GM12878 (cell line): ENCODE data around the gene OR6Y1. TPM values are rescaled to one million over a fixed set of nuclear protein-coding genes. Genes with fewer than 3 reads are reported as not detected.

Experiments used
- ATAC-seq: fragments of 200-7000 bp; cut with Tn5 transposase; 3 replicates; pipeline ENCODE4 v1.9.1; 2020; ENCODE audit warnings: mild to moderate bottlenecking, moderate library complexity
- Bru-seq: library from RNA; stranded (reverse); fragments of 400-500 nt; gene quantifications from one replicate; lab custom pipeline; 2021; lab: Mats Ljungman, UMichigan
- BruChase-seq, 2 experiments: library from RNA; stranded (reverse); fragments of 400-500 nt; gene quantifications; one replicate each; lab custom pipeline; 2021; lab: Mats Ljungman, UMichigan
- BruUV-seq: library from RNA; stranded (reverse); fragments of 400-500 nt; replicated peaks from 2 replicates; lab custom pipeline; 2021; lab: Mats Ljungman, UMichigan
- CTCF ChIA-PET: fragments of 300-600 bp; sonication (Branson Sonifier 250); formaldehyde crosslinking; extraction: SDS; loops from one replicate; lab custom pipeline; 2021; ENCODE audit warnings: inconsistent platforms; lab: Yijun Ruan, JAX
- POLR2A ChIA-PET: fragments of 350-600 bp; formaldehyde crosslinking; extraction: SDS; loops from one replicate; lab custom pipeline; 2021; ENCODE audit warnings: inconsistent platforms; lab: Charles Lee
- RAD21 ChIA-PET: fragments of 300-600 bp; sonication (Branson Sonifier 250); formaldehyde crosslinking; loops from one replicate; lab custom pipeline; 2023; ENCODE audit warnings: antibody characterized with exemption; ENCODE audit not compliant: unreplicated experiment; lab: Charles Lee
- SMC1A ChIA-PET: fragments of 300-600 bp; sonication (Branson Sonifier 250); formaldehyde crosslinking; loops from one replicate; lab custom pipeline; 2023; ENCODE audit not compliant: unreplicated experiment, uncharacterized antibody; lab: Charles Lee
- DNase-seq: peaks from one replicate; pipeline ENCODE4 v3.0.0-alpha.2; 2011; ENCODE audit warnings: low read depth, low spot score
- FAIRE-seq: peaks from 3 replicates; lab custom pipeline; 2011; peaks lifted over from hg19 to GRCh38; lab: Jason Lieb, UNC
- H2AFZ ChIP-seq: 2 replicates; pipeline ENCODE4 v1.6.0; 2011; ENCODE audit warnings: low read depth, low read length, control low read depth; ENCODE audit not compliant: control insufficient read depth
- H3K27ac ChIP-seq: 2 replicates; pipeline ENCODE4 v1.5.1; 2011; ENCODE audit warnings: control low read depth; ENCODE audit not compliant: control insufficient read depth, insufficient read depth
- H3K27me3 ChIP-seq, 2 experiments: replicated peaks in 1 of 2; 2 replicates each; pipeline versions ENCODE4 v1.6.0 to v1.6.1; 2011; ENCODE audit warnings: low read length in 1 of 2; ENCODE audit not compliant: control insufficient read depth in 2 of 2, insufficient read depth in 2 of 2
- H3K36me3 ChIP-seq, 2 experiments: 2 replicates each; pipeline ENCODE4 v1.5.1; 2011; ENCODE audit warnings: low read length in 1 of 2; ENCODE audit not compliant: control insufficient read depth in 2 of 2, insufficient read depth in 2 of 2
- H3K4me1 ChIP-seq: 2 replicates; pipeline ENCODE4 v1.6.1; 2011; ENCODE audit warnings: mild to moderate bottlenecking, low read length, moderate library complexity, mixed read lengths; ENCODE audit not compliant: control insufficient read depth, insufficient read depth
- H3K4me2 ChIP-seq: 2 replicates; pipeline ENCODE4 v1.6.0; 2011; ENCODE audit warnings: control low read depth; ENCODE audit not compliant: control insufficient read depth, insufficient read depth
- H3K4me3 ChIP-seq: fragments of 200-600 bp; sonication (generic); 2 replicates; pipeline ENCODE4 v1.5.1; 2016
- H3K79me2 ChIP-seq: 2 replicates; pipeline ENCODE4 v1.6.0; 2011; ENCODE audit warnings: low read length; ENCODE audit not compliant: control insufficient read depth, insufficient read depth
- H3K9ac ChIP-seq: 2 replicates; pipeline ENCODE4 v1.8.0; 2011; ENCODE audit warnings: low read length, control low read depth, mixed read lengths; ENCODE audit not compliant: control insufficient read depth, insufficient read depth
- H3K9me3 ChIP-seq: replicated peaks from 3 replicates; pipeline ENCODE4 v1.5.1; 2011; ENCODE audit warnings: mild to moderate bottlenecking, low read length; ENCODE audit not compliant: control insufficient read depth, insufficient read depth
- H4K20me1 ChIP-seq: 2 replicates; pipeline ENCODE4 v1.6.0; 2011; ENCODE audit not compliant: control insufficient read depth, insufficient read depth
- BMI1 ChIP-seq: fragments of 450-650 bp; IDR thresholded peaks from 2 replicates; pipeline ENCODE4 v1.6.1; 2016; ENCODE audit warnings: mild to moderate bottlenecking, moderate library complexity, borderline replicate concordance
- CEBPB ChIP-seq, 2 experiments: fragments of 150-350 bp in 1 of 2; IDR thresholded peaks; 2 replicates each; pipeline ENCODE4 v1.6.1; 2012 to 2014; ENCODE audit warnings: low read depth in 2 of 2, low read length in 2 of 2, borderline replicate concordance in 1 of 2, inconsistent platforms in 1 of 2
- CREB1 ChIP-seq: IDR thresholded peaks from 2 replicates; pipeline ENCODE4 v1.6.1; 2012; ENCODE audit warnings: low read depth, mild to moderate bottlenecking, inconsistent platforms
- ESRRA ChIP-seq: IDR thresholded peaks from 2 replicates; pipeline ENCODE4 v1.6.1; 2012; ENCODE audit warnings: mild to moderate bottlenecking, low read length, improper control_type of control experiment
- FOXK2 ChIP-seq: fragments of 450-650 bp; IDR thresholded peaks from 2 replicates; pipeline ENCODE4 v1.6.1; 2017; ENCODE audit warnings: mild to moderate bottlenecking, moderate library complexity
- HCFC1 ChIP-seq: fragments of 150-350 bp; IDR thresholded peaks from 2 replicates; pipeline ENCODE4 v1.6.1; 2014; ENCODE audit warnings: low read length
- IRF4 ChIP-seq: IDR thresholded peaks from 2 replicates; pipeline ENCODE4 v1.6.1; 2011; ENCODE audit warnings: low read depth, low read length
- JUNB ChIP-seq: IDR thresholded peaks from 2 replicates; pipeline ENCODE4 v1.6.1; 2016; ENCODE audit warnings: antibody characterized with exemption, mild to moderate bottlenecking
- JUND ChIP-seq: IDR thresholded peaks from 2 replicates; pipeline ENCODE4 v1.6.1; 2012; ENCODE audit warnings: low read depth, mild to moderate bottlenecking, low read length, improper control_type of control experiment, moderate library complexity
- MTA3 ChIP-seq: IDR thresholded peaks from 2 replicates; pipeline ENCODE4 v1.6.1; 2012; ENCODE audit warnings: low read length, inconsistent platforms, borderline replicate concordance
- POLR2A ChIP-seq: IDR thresholded peaks from 2 replicates; pipeline ENCODE4 v1.6.1; 2011; ENCODE audit warnings: low read depth, mild to moderate bottlenecking, low read length
- POU2F2 ChIP-seq: IDR thresholded peaks from 3 replicates; pipeline ENCODE4 v1.6.1; 2011; ENCODE audit warnings: low read depth, mild to moderate bottlenecking, low read length, borderline replicate concordance
- SIX5 ChIP-seq: IDR thresholded peaks from 2 replicates; pipeline ENCODE4 v1.6.1; 2011; ENCODE audit warnings: mild to moderate bottlenecking, low read depth, low read length, moderate library complexity; ENCODE audit not compliant: severe bottlenecking
- SMAD1 ChIP-seq: fragments of 450-650 bp; IDR thresholded peaks from 2 replicates; pipeline ENCODE4 v1.6.1; 2018; ENCODE audit warnings: mild to moderate bottlenecking, low read depth; ENCODE audit not compliant: partially characterized antibody
- SUZ12 ChIP-seq: fragments of 200-600 bp; sonication (generic); IDR thresholded peaks from one replicate; pipeline ENCODE4 v1.6.1; 2018; ENCODE audit warnings: antibody characterized with exemption, mild to moderate bottlenecking; ENCODE audit not compliant: unreplicated experiment
- TARDBP ChIP-seq: IDR thresholded peaks from 2 replicates; pipeline ENCODE4 v1.6.1; 2016; ENCODE audit warnings: borderline replicate concordance
- TBL1XR1 ChIP-seq: IDR thresholded peaks from 2 replicates; pipeline ENCODE4 v1.6.1; 2012; ENCODE audit warnings: low read depth, low read length, improper control_type of control experiment
- TCF3 ChIP-seq: IDR thresholded peaks from 2 replicates; pipeline ENCODE4 v1.6.1; 2012; ENCODE audit warnings: low read depth, mild to moderate bottlenecking, low read length, borderline replicate concordance; ENCODE audit not compliant: insufficient read depth
- WGBS: methylation state at CpG from one replicate; pipeline ENCODE4 v1.1.6; 2016; ENCODE audit warnings: low lambda C conversion rate; ENCODE audit not compliant: insufficient replicate concordance, insufficient coverage; ENCODE audit errors: missing lambda C conversion rate; 5-methylcytosine and 5-hydroxymethylcytosine counted together
- in situ Hi-C: fragments of 300-500 bp; cut with MboI; formaldehyde crosslinking; loops from 9 replicates; pipeline ENCODE4 v1.14.3; 2018; ENCODE audit warnings: mixed read lengths
- intact Hi-C: fragments of 100-400 bp; cut with micrococcal nuclease; formaldehyde crosslinking; loops from one replicate; pipeline ENCODE4 v1.14.2; 2022; ENCODE audit not compliant: unreplicated experiment
- long read RNA-seq, 2 experiments: library from polyadenylated mRNA; unstranded; transcript quantifications; one replicate each; pipeline ENCODE4 v2.0.0, GENCODE V29; 2019 to 2020
- polyA minus RNA-seq, 3 experiments: library from RNA; depleted of rRNA, polyadenylated mRNA; stranded (reverse); fragments of >200 nt; gene quantifications; 2 replicates each; pipeline ENCODE4 v1.2.3, GENCODE V29; 2011
- polyA plus RNA-seq, 11 experiments: library from polyadenylated mRNA; depleted of rRNA in 4 of 11; unstranded in 6 of 11; stranded (reverse) in 5 of 11; fragments of >200 nt; fragmentation: Nextera tagmentation in 4 of 11; fragmentation: Illumina TruSeq in 1 of 11; extraction: Ambion mirVana in 4 of 11; extraction: Trizol in 1 of 11; gene quantifications; 1 replicate in 1 of 11; 2 replicates in 10 of 11; pipeline versions ENCODE4 v1.2.1 to v1.2.3, GENCODE V29; 2011 to 2016; ENCODE audit warnings: inconsistent platforms in 2 of 11, missing spikeins in 2 of 11, low read depth in 1 of 11
- total RNA-seq, 4 experiments: library from RNA; depleted of rRNA in 3 of 4; stranded (reverse); fragments of >200 nt in 3 of 4; fragmentation: Illumina TruSeq in 1 of 4; extraction: Trizol in 1 of 4; gene quantifications; 2 replicates each; pipeline versions ENCODE4 v1.2.1 to v1.2.3, GENCODE V29; 2013 to 2021
- TF ChIP-seq, protein P1 (sequence below): fragments of 450-650 bp; IDR thresholded peaks from 2 replicates; pipeline ENCODE4 v1.6.1; 2017; ENCODE audit warnings: mild to moderate bottlenecking, low read depth, inconsistent platforms; ENCODE audit not compliant: poor library complexity, severe bottlenecking
- TF ChIP-seq, protein P2 (sequence below): IDR thresholded peaks from 2 replicates; pipeline ENCODE4 v1.6.1; 2011; ENCODE audit warnings: borderline replicate concordance, low read depth, mild to moderate bottlenecking, moderate library complexity, mixed read lengths, low read length; ENCODE audit not compliant: insufficient read depth; ENCODE audit errors: extremely low read length

The OR6Y1 gene, protein sequence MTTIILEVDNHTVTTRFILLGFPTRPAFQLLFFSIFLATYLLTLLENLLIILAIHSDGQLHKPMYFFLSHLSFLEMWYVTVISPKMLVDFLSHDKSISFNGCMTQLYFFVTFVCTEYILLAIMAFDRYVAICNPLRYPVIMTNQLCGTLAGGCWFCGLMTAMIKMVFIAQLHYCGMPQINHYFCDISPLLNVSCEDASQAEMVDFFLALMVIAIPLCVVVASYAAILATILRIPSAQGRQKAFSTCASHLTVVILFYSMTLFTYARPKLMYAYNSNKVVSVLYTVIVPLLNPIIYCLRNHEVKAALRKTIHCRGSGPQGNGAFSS
- not detected in 2 replicates for total RNA-seq (2013; cell fraction: nucleolus; rRNA removed)
- not detected in 2 replicates for total RNA-seq (2014; rRNA removed)
- not detected in 2 replicates for total RNA-seq (2014; rRNA removed; fragmentation: Illumina TruSeq; extraction: Trizol)
- total RNA-seq (2021): not detected in 2 replicates
- polyA plus RNA-seq (2011; ENCODE audit: low read depth): not detected
- not detected in 2 replicates for polyA plus RNA-seq (2011; rRNA removed)
- polyA plus RNA-seq (2011; cell fraction: cytosol; rRNA removed): not detected in 2 replicates
- polyA plus RNA-seq (2011; cell fraction: nucleus; rRNA removed): not detected in 2 replicates
- not detected in 2 replicates for polyA plus RNA-seq (2012)
- not detected in 2 replicates for polyA plus RNA-seq (2014; fragmentation: Illumina TruSeq; extraction: Trizol)
- polyA plus RNA-seq (2014; fragmentation: Nextera tagmentation; extraction: Ambion mirVana): not detected
- polyA plus RNA-seq (2014; rRNA removed): not detected in 2 replicates
- polyA plus RNA-seq (2016; fragmentation: Nextera tagmentation; extraction: Ambion mirVana): not detected
- polyA minus RNA-seq (2011; rRNA and poly(A)+ RNA removed): not detected in 2 replicates
- polyA minus RNA-seq (2011; cell fraction: cytosol; rRNA and poly(A)+ RNA removed): not detected in 2 replicates
- polyA minus RNA-seq (2011; cell fraction: nucleus; rRNA and poly(A)+ RNA removed): not detected in 2 replicates
- Bru-seq, nascent RNA: not detected
- BruChase-seq, experiment 1, labeled RNA remaining after a 6-hour chase: not detected
- BruChase-seq, experiment 2, labeled RNA remaining after a 2-hour chase: not detected
- long read RNA-seq, experiment 1: 0 reads
- long read RNA-seq, experiment 2: 0 reads

DNA sequence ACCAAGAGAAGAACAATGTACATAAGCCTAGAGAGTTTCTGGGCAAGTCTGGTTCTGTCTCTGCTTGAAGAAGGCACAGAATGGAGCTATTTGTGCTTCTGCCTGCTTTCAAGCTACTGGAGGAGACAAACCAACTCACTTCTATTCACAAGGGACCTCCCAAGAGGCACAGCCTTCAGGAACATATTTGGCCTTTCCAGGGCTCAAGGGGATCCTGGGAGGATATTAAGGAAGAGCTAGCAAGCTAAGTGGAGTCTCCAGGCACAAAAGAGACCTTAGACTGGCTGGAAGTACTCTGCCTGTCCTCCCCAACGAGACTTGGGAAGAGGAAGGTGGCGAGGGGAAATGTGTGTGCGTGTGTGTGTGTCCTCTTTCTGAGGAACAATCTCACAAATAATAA, at the start of gene OR6Y1:
Gene OR6Y1 (minus strand): TSS at position 54 of the 400 bp plus-strand sequence. CDS start 6,300 bp downstream, outside the sequence.
- TF ChIP-seq BMI1 (no peak), CEBPB (IDR thresholded peaks at IDR 0.05; ENCODE audit: borderline replicate concordance in 1 of 2, low read depth in 2 of 2, low read length in 2 of 2) (no peak), MTA3 (no peak), POLR2A (no peak), SIX5 (no peak), JUND (no peak), POU2F2 (no peak), CREB1 (no peak), SUZ12 (no peak), SMAD1 (no peak), FOXK2 (no peak), IRF4 (no peak), ESRRA (no peak), JUNB (no peak), TARDBP (no peak), TBL1XR1 (no peak), HCFC1 (no peak), TCF3 (no peak)
- TF ChIP-seq, protein P1, sequence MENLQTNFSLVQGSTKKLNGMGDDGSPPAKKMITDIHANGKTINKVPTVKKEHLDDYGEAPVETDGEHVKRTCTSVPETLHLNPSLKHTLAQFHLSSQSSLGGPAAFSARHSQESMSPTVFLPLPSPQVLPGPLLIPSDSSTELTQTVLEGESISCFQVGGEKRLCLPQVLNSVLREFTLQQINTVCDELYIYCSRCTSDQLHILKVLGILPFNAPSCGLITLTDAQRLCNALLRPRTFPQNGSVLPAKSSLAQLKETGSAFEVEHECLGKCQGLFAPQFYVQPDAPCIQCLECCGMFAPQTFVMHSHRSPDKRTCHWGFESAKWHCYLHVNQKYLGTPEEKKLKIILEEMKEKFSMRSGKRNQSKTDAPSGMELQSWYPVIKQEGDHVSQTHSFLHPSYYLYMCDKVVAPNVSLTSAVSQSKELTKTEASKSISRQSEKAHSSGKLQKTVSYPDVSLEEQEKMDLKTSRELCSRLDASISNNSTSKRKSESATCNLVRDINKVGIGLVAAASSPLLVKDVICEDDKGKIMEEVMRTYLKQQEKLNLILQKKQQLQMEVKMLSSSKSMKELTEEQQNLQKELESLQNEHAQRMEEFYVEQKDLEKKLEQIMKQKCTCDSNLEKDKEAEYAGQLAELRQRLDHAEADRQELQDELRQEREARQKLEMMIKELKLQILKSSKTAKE: no peak
- TF ChIP-seq, protein P2, sequence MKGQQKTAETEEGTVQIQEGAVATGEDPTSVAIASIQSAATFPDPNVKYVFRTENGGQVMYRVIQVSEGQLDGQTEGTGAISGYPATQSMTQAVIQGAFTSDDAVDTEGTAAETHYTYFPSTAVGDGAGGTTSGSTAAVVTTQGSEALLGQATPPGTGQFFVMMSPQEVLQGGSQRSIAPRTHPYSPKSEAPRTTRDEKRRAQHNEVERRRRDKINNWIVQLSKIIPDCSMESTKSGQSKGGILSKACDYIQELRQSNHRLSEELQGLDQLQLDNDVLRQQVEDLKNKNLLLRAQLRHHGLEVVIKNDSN: no peak
- TF ChIP-seq, all 136 proteins: peak for 0
- no peak within 1 kb of the TSS for H3K4me2 ChIP-seq
- in situ Hi-C loops (no loop called here), intact Hi-C loops (no loop called here)
- 23% methylated on average over 3 of the region's 3 CpGs for WGBS
- FAIRE-seq (no peak), ATAC-seq (no peak), DNase-seq (no peak)
- SMC1A ChIA-PET: no interaction called here
- no peaks in the 10 kb centered on the region for H3K36me3 ChIP-seq
- no peak within 1 kb of the TSS for H2AFZ ChIP-seq
- H3K4me3 ChIP-seq: no peak within 1 kb of the TSS
- no peaks in the 10 kb centered on the region for H3K9me3 ChIP-seq
- H3K79me2 ChIP-seq: no peaks in the 10 kb centered on the region
- no peaks in the 10 kb centered on the region for H4K20me1 ChIP-seq
- H3K27me3 ChIP-seq: no peaks in the 10 kb centered on the region; a peak in 1 of 4 replicates
- BruUV-seq: no TSS peak
- CTCF ChIA-PET: interaction anchor here (0.6 kb wide), 1 partner anchor 121 kb away, joined by 3 read pairs; no protein-coding TSS in a partner anchor
- RAD21 ChIA-PET: no interaction called here
- H3K9ac ChIP-seq: no peak within 1 kb of the TSS
- POLR2A ChIA-PET: no interaction called here
- no peak within 1 kb of the TSS for H3K27ac ChIP-seq
- no peaks in the 10 kb centered on the region for H3K4me1 ChIP-seq
